ENCODE data around the gene WDR4.
"Not testable (repeated sequence)": the region's sequence is repeated elsewhere in the genome, so short reads cannot be mapped to it uniquely, and the experiment has no call there.

WDR4 gene

GRCh38 chr21:42878993-42879787 lies at the start of gene WDR4:
Gene WDR4, minus strand, starts transcription at chr21:42879539. Its CDS starts 44 bp downstream, at chr21:42879495.
- peak within 1 kb of the TSS; percentile 90 for H3K4me3 ChIP-seq (ENCODE audit: low read depth, low read length)
- no peak for TF ChIP-seq CTCF (IDR thresholded peaks at IDR 0.05; ENCODE audit: low read depth, low read length)

GRCh38 chr21:42927474-42928200 lies 48.3 kb upstream of the WDR4 start:
- H3K4me3 ChIP-seq (ENCODE audit: low read depth, low read length) = not testable (repeated sequence)

- H3K4me3 ChIP-seq (ENCODE audit: low read depth, low read length) = no peak within 1 kb of the TSS
- TF ChIP-seq CTCF (IDR thresholded peaks at IDR 0.05; ENCODE audit: low read depth, low read length) = no peak
Measured at GRCh38 chr21:42925114-42925926, 46.0 kb upstream of the WDR4 start, which contains the start of gene ERVH48-1. Gene ERVH48-1, minus strand, starts transcription at chr21:42925630. Its CDS starts 6,624 bp downstream, at chr21:42919006.

- no peak overlapping the region for H3K4me3 ChIP-seq (ENCODE audit: low read depth, low read length)
- no peak for TF ChIP-seq CTCF (IDR thresholded peaks at IDR 0.05; ENCODE audit: low read depth, low read length)
Measured at GRCh38 chr21:42924433-42924751, 45.1 kb upstream of the WDR4 start.

GRCh38 chr21:42923553-42924432 lies 44.5 kb upstream of the WDR4 start:
- no peak overlapping the region for H3K4me3 ChIP-seq (ENCODE audit: low read depth, low read length)
- TF ChIP-seq CTCF (IDR thresholded peaks at IDR 0.05; ENCODE audit: low read depth, low read length) = peak; percentile 86

- TF ChIP-seq CTCF (IDR thresholded peaks at IDR 0.05; ENCODE audit: low read depth, low read length) = no peak
- no peak overlapping the region for H3K4me3 ChIP-seq (ENCODE audit: low read depth, low read length)
Measured at GRCh38 chr21:42922918-42923317, 43.6 kb upstream of the WDR4 start.

GRCh38 chr21:42921927-42922326 lies 42.6 kb upstream of the WDR4 start:
- no peak overlapping the region for H3K4me3 ChIP-seq (ENCODE audit: low read depth, low read length)
- TF ChIP-seq CTCF (IDR thresholded peaks at IDR 0.05; ENCODE audit: low read depth, low read length) = no peak
